Measurements from ENCODE around the gene EIF5B. TPM values are rescaled to one million over a fixed set of nuclear protein-coding genes. Genes with fewer than 3 reads are reported as not detected.
"Not testable (repeated sequence)": the region's sequence is repeated elsewhere in the genome, so short reads cannot be mapped to it uniquely, and the experiment has no call there.

The EIF5B gene
- total RNA-seq, 1 donor from 2014 or later: 42.0 TPM

GRCh38 chr2:99340669-99341236 is 3.6 kb downstream of the EIF5B start:
- TF ChIP-seq, protein P1, sequence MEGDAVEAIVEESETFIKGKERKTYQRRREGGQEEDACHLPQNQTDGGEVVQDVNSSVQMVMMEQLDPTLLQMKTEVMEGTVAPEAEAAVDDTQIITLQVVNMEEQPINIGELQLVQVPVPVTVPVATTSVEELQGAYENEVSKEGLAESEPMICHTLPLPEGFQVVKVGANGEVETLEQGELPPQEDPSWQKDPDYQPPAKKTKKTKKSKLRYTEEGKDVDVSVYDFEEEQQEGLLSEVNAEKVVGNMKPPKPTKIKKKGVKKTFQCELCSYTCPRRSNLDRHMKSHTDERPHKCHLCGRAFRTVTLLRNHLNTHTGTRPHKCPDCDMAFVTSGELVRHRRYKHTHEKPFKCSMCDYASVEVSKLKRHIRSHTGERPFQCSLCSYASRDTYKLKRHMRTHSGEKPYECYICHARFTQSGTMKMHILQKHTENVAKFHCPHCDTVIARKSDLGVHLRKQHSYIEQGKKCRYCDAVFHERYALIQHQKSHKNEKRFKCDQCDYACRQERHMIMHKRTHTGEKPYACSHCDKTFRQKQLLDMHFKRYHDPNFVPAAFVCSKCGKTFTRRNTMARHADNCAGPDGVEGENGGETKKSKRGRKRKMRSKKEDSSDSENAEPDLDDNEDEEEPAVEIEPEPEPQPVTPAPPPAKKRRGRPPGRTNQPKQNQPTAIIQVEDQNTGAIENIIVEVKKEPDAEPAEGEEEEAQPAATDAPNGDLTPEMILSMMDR (IDR thresholded peaks at IDR 0.05; ENCODE audit: unreplicated experiment): no peak
- Mint-ChIP-seq H3K27me3 (ENCODE audit: unreplicated experiment) (peaks cover 2% of the 10 kb centered on the region), H3K4me1 (ENCODE audit: unreplicated experiment) (peaks cover 6% of the 10 kb centered on the region), H3K9me3 (ENCODE audit: unreplicated experiment) (no peaks in the 10 kb centered on the region), H3K4me3 (ENCODE audit: unreplicated experiment) (no peak overlapping the region), H3K36me3 (ENCODE audit: low read depth, unreplicated experiment) (no peaks in the 10 kb centered on the region), H3K27ac (ENCODE audit: unreplicated experiment) (no peak overlapping the region)
- DNase-seq (ENCODE audit: low spot score): no peak

DNA sequence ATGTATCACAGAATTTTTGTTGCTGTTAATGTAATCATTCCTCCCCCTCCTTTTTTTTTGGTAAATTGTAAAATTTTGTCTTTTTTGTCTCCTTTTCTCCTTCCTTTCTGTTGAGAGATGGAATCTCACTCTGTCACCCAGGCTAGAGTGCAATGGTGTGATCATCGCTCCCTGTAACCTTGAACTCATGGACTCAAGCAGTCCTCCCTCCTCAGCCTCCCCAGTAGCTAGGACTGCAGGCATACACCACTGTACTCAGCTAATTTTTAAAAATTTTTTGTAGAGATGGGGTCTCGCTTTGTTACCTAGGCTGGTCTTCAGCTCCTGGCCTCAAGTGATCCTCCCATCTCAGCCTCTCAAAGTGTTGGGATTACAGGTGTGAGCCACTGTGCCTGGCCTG is 5.3 kb downstream of the EIF5B start:
- TF ChIP-seq, protein P1 (IDR thresholded peaks at IDR 0.05; ENCODE audit: unreplicated experiment): no peak
- peaks cover 3% of the 10 kb centered on the region for H3K4me1 Mint-ChIP-seq (ENCODE audit: unreplicated experiment)
- H3K36me3 Mint-ChIP-seq (ENCODE audit: low read depth, unreplicated experiment): no peaks in the 10 kb centered on the region
- DNase-seq (ENCODE audit: low spot score): no peak
- no peaks in the 10 kb centered on the region for H3K9me3 Mint-ChIP-seq (ENCODE audit: unreplicated experiment)
- no peak overlapping the region for H3K27ac Mint-ChIP-seq (ENCODE audit: unreplicated experiment)
- no peaks in the 10 kb centered on the region for H3K27me3 Mint-ChIP-seq (ENCODE audit: unreplicated experiment)
- H3K4me3 Mint-ChIP-seq (ENCODE audit: unreplicated experiment): no peak overlapping the region

GRCh38 chr2:99345446-99345845 is 8.3 kb downstream of the EIF5B start:
- H3K27ac Mint-ChIP-seq (ENCODE audit: unreplicated experiment); H3K27me3 Mint-ChIP-seq (ENCODE audit: unreplicated experiment); H3K9me3 Mint-ChIP-seq (ENCODE audit: unreplicated experiment); H3K36me3 Mint-ChIP-seq (ENCODE audit: low read depth, unreplicated experiment); DNase-seq (ENCODE audit: low spot score); H3K4me3 Mint-ChIP-seq (ENCODE audit: unreplicated experiment): not testable (repeated sequence)
- peaks cover 12% of the 10 kb centered on the region for H3K4me1 Mint-ChIP-seq (ENCODE audit: unreplicated experiment)

DNA sequence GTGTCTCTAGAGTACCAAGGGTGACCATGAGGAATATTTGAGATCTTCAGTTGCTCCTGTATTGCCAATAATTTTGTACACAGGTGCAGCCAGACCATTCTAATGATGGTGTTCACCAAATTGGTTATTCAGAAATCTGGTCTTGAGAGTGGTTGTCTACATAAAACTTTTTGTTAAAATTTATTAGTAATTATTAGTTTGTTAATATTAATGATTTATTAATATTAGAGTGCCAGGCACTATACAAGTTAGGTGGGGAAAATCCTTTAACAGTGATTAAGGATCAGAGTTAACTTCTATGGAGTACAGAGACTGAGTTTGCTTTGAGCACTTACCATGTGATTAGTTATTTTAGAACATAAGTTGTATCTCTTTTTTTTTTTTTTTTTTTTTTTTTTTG is 9.0 kb downstream of the EIF5B start:
- Mint-ChIP-seq H3K9me3 (ENCODE audit: unreplicated experiment) (no peaks in the 10 kb centered on the region), H3K36me3 (ENCODE audit: low read depth, unreplicated experiment) (no peaks in the 10 kb centered on the region), H3K4me1 (ENCODE audit: unreplicated experiment) (peaks cover 12% of the 10 kb centered on the region), H3K27ac (ENCODE audit: unreplicated experiment) (no peak overlapping the region), H3K27me3 (ENCODE audit: unreplicated experiment) (no peaks in the 10 kb centered on the region), H3K4me3 (ENCODE audit: unreplicated experiment) (no peak overlapping the region)
- DNase-seq (ENCODE audit: low spot score): no peak
- TF ChIP-seq, protein P1 (IDR thresholded peaks at IDR 0.05; ENCODE audit: unreplicated experiment): no peak

GRCh38 chr2:99348173-99348572 is 11.0 kb downstream of the EIF5B start:
- TF ChIP-seq, protein P1 (IDR thresholded peaks at IDR 0.05; ENCODE audit: unreplicated experiment): no peak

More at GRCh38 chr2:99348173-99348572, 11.0 kb downstream of the EIF5B start:
- Mint-ChIP-seq H3K36me3 (ENCODE audit: low read depth, unreplicated experiment) (no peaks in the 10 kb centered on the region), H3K27me3 (ENCODE audit: unreplicated experiment) (no peaks in the 10 kb centered on the region), H3K9me3 (ENCODE audit: unreplicated experiment) (no peaks in the 10 kb centered on the region), H3K27ac (ENCODE audit: unreplicated experiment) (no peak overlapping the region), H3K4me1 (ENCODE audit: unreplicated experiment) (peaks cover 12% of the 10 kb centered on the region), H3K4me3 (ENCODE audit: unreplicated experiment) (no peak overlapping the region)
- DNase-seq (ENCODE audit: low spot score): no peak

All from endothelial cell (in vitro differentiated cells).